ELR (cell line): Measurements from ENCODE around the gene CACNA2D2.

ENCODE experiments used
- DNase-seq: peaks from one replicate; pipeline ENCODE4 v3.0.0-alpha.2; 2015; ENCODE audit warnings: low read depth

CACNA2D2 gene

DNA sequence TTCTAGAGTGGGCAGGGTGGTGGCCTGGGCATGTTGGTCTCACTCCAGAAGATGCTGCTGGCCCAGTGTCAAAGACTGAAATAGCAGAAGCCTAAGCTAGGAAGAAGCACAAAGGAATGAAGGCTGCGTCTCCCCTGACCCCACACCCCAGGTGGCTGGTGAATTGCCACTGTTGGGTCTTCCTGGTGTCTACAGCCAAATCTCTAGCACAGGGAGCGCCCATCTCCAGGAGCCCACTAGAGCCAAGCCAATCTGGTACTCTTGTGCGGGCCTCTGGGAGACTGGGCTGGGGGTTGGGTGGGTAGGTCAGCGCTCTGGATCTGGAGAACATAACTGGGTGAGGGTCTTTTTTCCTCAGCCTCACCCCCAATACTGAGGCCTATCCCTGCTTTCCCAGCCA, 176.3 kb downstream of the CACNA2D2 start:
- no peak for DNase-seq

DNA sequence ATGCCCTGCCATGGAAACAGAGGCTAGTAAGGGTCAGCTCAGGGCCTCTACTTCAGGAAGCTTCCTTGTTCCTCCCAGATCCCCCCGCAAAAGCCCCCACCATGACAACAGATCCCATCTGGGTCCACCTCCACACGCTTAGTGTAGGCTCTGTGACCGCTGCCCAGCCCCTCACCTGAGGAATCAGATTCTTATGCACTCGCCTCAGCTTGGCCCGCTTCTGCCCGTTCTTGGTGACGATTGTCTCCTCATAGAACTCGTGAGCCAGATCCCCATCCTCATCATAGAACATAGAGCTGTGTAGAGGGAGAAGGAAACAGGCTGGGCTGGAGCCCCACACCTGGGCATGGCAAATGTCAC, 177.3 kb downstream of the CACNA2D2 start:
- no peak for DNase-seq

DNA sequence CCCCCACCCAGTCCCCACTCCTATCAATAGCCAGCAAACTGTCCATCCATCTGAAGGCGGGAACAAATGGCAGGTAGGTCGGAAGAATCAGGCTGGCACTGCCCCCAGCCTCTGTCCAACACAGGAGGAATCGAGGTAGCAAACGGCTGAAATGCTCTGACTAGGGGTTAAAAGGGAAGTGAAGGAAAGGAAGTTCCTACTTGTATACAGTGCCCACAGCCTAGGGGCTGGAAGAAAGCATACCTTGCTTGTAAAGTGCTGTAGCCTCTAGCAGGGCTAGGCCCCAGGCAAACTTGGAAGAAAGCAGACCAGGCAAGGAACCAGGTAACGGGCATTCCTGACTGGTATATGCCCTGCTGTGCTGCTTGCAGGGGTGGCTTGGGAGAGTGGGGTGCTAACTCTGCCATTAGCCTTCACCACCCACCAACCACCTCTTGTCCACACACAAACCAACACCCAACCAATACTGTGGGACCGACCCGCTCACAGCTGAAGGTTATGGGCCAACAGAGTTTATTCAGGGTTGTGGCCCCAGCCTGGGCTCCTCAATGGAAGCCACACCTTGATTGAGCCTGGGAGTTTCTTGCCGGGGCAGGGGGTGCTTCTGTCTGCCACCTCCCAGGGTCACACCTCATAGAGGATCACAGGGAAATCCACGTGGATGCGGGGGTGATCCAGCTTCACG, 177.8 kb downstream of the CACNA2D2 start:
- DNase-seq: no peak

DNA sequence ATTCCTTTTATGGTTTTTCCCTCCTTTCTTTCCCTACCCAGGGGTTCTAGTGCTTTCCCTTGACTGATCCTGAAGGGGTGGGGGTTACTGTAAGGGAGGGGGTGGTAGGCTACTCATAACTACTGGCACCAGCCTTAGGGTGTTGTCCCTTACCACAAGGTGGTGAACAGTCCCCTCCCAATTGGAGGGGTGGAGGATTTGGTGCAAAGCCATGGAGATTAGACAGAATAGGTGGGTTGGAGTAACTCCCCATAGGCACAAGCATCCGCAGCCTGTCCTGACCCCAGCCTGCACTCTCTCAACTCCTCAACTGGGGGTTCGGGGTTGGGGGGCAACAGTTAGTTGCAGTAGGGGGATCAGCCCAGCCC, 178.3 kb downstream of the CACNA2D2 start:
- DNase-seq: no peak

DNA sequence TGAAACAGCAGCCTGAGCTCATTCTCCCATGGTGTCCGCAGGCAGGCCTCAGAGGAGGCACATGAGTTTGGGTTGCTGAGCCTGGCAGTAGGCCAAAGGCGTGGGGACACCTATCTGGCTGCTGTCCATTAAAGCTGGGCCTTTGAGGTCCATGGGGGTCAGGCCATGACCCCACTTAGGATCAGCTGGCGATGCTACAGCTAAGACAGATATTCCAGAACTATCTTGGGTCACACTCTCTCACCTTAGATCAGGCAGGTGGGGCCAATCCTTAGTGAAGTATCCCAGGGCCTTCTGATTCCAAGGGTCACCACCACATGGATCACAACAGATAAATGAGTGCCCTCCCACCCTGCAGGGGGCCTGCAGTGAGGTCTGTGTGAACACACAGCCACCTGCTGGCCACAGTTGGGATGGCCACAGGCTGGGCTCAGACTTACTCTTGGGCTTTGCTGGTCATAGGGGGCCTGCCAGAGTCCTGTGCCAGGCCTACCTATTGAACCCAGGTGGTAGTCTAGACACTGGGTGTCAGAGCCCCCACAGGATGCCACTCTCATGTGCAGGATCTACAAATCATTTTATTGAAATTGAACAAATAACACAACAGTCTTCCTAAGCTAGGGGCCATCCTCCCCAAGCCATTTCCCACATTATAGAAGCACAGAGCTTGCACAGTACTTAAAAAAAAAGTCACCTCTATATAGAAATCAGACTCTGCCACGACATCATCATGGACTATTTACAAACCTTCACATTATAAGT, 178.9 kb downstream of the CACNA2D2 start:
- DNase-seq: peak; percentile 76

DNA sequence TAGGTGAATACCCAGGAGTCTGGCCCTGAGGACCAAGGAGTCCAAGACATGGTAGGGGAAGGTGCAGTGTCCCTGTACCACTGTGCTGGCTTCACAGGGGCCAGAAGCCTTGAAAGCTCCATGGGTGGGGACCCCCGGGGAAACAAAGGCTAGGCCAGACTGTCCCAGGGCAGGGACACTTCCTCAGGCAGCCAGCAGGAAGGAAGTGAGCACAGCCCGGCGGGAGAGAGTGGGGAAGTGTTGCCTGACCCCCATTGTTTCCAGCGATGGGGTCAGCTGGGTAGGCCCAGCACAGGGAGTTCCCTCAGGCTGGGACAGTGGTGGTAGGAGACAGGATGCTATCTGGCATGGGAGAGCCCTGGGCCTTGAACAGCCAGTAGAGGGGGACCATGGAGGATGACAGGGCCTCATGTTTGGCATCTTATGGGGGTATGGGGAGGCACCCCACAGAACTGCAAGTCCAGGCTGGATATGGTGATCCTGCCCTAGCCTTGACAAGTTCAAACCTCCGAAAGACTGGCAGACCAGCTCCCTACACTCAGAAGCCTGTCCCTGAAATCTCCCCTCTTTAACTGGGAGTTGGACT, 179.7 kb downstream of the CACNA2D2 start:
- DNase-seq: no peak

DNA sequence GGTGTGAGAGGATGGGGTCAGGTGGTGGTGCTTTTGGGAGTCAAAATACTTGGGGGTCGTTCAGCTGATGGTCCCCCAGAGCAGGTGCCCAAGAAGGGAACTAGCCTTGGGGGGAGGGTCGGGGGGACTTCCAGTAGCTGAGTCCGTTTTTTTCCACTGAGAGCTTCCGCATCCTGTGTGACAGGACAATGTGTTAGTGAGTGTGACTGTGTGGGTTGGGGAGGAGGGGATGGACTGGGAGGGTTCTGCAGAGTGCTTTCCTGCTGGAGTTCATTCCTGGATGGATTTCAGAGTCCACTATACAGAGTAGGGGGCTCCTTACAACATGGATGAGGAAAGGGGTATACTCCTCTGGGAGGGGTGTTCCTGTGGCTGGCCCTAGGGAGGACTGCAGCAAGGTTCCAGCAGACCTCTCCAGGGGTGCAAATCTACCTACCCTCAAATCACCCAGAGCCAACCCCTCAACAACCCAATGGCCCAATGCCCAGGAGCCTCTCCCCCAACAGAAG, 180.3 kb downstream of the CACNA2D2 start:
- no peak for DNase-seq

DNA sequence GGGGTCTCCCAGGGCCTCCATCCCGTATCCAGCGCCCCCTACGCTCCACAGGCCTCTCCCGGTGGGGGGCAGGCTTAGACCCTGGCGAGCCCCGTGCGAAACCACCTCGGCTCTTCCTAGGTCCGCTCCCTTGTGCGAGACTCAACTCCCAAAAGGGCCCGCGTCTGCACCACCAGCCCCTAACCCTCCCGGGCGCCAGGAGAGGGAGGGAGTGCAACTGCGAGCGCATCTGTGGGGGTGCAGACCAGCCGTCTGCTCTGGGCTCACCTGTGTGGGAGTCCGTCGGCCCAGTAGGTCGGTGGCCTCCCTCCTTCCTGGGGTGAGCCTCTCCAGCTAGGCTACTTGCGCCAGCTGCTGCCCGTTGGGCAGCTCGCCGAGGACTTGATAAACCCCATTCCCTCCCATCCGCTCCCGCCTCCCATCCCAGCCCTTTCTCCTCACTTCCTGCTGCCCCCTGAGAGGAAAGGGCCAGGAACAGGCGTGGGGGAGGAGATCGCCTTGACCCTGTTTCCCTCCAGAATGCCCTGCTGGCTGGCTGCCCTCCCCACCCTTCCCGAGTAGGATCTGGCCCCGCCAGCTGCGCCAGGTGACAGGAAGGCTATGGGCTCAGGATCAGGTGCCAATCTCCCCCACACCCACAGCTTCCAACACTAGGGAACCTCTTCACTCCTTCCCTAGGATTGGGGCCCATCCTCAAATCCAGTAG, 180.9 kb downstream of the CACNA2D2 start, which contains the start of gene HYAL2:
TSS of gene HYAL2 (minus strand) at position 360 of the 706 bp plus-strand sequence. CDS start 2,256 bp downstream, outside the sequence.
- DNase-seq: no peak

DNA sequence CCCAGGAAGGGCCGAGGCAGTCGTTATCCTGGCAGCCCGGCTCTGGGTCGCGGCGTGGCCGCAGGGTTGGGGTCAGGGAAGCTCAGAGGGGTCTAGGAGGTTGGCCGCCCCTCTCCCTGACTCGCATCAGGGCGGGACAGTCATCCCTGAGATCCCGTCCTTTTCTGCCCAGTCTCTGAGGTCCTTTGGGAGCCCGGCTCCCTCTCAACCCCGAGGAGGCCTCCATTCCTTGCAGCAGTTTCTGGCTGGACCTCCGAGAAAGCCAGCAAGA, 181.4 kb downstream of the CACNA2D2 start:
- no peak for DNase-seq

DNA sequence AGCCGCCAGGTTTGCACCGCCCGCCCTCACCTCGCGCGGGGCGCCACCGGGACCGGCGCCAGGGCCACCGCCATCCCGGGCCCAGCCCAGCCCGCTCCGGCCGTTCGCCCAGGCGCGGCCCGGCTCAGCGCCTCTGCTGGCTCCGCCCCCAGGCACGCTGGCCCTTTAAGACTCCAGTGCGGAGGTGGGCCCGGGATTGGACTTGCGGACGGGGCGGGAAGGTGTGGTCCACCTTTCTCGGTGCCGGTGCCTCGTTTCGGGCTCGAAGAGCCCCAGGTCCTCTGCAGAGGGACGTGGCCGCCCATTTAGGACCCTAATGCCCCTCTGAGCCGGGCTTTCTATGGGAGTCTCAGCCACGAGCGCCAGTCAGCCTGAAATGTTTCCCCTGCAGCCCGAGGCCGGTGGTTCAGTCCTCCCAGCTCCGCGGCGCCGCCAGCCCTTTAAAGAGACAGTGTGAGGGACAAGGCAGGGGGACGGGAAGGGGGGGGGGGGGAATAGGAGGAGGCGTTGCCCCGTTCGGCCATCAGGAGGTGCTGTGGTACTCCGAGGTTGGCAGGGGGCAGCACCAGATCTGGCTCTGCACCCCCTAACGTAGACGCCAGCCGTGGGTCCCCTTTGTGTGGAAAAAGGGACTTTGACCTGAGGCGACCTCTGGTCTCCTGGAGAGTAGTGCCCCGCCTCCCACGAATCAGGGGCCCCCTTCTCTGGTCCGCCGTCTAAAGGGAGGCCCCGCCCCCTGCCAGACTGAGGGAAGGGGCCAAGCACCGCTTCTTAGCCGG, 181.9 kb downstream of the CACNA2D2 start:
- DNase-seq: peak; percentile 90

DNA sequence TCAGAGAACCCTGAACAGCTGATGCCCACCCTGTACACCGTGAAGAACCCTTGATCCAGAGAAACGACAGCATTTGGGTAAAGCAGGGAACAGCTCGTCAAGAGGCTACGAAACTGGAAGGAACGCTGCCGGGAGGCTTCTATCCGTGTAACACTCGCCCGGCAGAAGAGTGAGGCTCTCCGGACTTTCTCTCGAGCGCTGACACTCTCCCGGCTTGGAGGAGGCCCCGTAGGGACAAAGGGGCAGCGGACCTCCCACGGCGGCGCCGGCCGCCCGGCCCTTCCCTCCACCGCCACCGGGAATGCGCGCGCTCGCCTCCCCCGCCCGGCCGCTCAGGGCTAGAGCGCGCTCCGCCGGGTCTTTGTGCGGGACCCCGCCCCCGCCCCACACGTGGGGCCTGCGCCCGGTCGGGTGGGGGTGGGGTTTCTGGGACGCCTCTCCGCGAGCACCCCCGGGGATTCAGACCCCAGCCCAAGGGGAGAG, 182.5 kb downstream of the CACNA2D2 start:
- peak; percentile 70 for DNase-seq

DNA sequence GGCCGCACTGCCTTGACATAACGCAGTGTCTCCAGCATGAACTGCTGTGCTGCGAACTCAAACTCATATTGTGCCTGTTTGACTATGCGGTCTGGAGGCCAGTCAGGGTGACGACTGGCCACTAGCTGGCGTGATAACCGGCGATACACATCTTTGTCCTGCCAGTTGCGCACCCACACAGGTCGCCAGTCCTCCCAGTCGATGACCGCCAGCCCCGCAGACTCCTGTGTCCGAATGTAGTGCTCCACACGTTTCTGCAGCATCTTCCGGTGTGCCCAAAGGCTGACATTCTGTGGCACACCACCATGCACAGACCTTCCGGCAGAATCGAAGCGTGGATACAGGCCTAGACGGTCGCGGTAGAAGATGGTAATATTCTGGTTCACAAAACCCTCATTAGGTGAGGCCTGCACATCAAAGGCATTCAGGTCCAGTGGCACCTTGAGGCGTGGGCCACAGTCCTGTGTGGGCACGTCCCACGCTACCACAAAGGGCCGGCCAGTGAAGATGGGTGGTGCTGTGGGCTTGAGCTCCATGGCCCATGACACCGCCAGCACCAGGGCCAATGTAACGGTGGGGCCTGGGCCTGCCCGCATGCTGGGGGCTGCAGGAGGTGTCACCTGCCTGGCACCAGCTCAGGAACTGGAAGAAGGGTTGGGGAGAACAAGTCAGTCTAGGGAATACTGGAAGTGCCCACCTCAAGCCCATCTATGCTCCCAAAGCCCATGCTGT, 183.4 kb downstream of the CACNA2D2 start:
- DNase-seq: no peak

DNA sequence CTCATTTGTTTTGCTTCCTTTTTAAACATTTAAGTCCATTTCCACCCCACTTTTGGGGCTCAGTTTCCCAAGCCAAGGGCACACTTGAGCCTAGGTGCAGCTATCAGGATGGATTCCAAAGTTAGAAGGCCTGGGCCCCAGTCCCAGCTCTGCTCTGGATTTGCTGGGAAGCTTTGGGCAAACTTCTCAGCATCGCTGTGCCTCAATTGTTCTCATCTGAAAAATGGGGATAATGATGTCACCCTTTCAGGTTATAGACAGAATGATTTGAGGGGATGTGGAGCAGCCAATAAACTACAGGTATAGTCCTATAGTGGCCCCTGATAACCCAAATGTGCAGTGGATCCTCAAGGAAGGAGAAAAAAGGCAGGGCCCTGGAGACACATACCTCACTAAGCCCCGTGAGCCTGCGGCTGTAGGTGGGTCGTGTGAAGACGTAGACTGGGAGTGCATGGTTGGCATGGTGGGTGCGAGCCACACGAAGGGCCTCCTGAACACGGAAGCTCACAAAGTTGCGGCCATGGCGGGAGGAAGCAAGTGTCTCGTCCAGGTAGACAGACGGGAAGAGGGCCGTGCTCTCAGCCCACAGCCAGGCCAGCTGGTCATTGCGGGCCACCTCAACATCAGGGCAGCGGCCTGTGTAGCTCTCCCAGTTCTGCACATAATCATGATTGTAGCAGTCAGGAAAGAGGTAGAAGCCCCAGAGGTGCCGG, 184.1 kb downstream of the CACNA2D2 start:
- DNase-seq: no peak

DNA sequence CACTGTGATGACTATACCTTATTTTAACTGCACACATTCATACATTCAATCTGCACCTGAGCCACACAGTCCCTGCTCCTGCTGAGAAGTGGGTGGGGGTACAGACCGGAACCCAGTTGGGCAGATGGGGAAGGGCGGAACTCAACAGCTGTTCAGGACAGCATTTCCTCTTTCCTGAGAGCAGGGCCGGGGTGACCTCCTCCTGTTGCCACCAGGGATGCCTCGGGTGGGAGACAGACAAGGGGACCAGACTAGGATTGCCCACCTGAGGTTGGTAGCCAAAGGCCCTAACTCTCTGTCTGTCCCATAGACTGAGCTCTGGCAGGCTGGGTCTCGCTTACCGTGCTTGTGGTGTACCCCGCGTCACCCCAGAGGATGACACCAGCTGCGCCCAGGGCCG, 184.8 kb downstream of the CACNA2D2 start:
- no peak for DNase-seq

DNA sequence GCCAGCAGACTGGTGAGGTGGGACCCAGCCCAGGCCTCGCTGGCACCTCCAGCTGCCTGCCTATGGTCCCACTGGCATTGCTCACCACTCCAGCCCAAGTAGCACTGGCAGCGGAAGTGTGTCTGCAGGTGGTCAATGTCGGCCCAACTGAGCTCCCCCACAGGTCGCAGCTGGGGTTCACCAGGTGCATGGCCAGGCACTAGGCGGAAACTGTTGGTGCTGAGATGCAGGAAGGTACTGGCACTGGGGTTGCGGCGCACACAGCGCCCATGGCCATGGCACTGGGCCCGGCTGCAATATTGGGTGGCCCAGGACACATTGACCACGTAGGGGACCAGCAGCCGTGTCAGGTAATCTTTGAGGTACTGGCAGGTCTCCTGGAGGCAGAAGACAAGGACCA, 185.3 kb downstream of the CACNA2D2 start:
- DNase-seq: no peak

DNA sequence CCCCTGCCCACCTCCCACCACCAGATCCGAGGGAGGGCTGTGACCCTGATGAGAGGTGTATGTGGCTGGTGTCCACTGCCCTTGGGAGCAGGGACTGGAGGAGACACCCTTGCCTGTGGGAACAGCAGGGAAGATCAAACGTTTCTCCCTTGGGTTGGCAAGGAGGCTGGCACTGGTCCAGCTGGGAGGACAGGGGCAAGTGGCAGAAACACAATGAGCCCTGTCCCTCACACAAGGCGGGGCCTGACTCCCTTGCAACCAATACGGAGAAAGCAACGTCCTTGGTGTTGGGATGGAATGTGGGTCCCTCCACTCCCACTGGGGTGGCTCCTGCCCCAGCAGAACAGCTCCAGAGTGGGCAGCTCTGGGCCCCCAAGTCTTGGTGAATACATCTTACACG, 186.1 kb downstream of the CACNA2D2 start:
- DNase-seq: no peak

DNA sequence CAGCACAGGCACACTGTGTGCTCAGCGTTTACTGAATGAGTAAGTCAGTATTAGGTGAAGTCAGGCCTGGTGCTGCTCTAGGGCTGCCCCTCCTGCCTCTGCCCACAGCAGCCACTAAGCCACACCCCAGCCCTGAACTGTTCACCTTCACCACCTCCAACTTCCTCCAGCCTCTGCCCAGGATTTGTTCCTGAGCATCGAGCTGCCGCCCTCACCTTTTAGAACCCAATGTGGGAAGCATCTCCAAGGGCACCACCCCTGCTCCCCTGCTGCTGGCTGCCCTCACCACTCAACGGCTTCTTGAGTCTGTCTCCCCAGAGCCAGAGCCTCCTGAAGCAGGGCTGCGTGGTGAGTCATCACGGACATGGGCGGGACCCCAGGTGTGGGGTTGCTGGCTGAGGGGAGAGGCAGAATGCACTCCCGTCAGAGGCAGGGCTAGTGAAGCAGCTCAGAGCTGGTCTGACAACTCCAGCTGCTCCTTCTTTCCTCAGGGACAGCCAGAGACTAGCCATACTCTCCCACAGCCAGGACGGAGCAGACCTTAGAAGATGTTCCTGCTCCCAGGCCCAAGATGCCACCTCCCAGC, 186.7 kb downstream of the CACNA2D2 start:
- DNase-seq: peak; percentile 60

DNA sequence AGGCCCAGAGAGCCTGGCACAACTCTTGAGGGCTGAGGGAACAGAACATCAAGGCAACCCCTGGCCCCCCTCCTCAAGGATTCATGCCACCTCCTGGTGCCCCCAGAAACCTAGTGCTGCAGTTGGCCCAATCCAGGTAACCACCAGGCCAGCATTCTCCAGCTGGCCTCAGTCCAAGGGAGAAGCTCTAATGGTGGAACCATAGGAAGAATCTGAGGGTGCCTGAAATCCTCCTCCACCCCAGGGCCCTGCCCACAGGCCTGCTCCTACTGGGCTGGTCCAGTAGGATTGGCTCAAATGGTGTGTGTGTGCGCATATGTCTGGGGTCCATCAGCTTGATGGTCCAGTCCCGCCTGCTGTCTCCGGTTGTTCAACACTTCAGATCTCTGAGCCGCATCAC, 188.6 kb downstream of the CACNA2D2 start:
- DNase-seq: no peak

DNA sequence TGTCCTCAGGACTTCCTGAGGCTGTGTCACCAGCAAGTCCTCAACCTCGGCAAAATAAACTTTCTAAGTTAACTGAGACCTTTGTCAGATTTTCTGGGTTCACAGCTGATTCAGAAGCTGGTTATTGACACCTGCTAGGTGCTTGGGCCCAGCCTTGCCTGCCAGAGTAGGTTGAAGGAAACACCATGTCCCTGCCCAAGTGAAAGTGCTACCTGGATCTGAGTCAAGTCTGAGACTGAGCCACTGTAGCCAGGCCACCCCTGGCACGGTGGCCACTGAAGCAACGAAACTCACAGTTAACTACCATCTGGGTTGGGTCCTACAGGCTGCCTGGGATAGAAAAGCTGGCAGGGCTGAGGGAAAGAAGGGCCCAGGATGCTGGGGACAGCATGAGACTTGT, 189.1 kb downstream of the CACNA2D2 start:
- DNase-seq: no peak
